Measurements from ENCODE around the gene CCL18. TPM values are rescaled to one million over a fixed set of nuclear protein-coding genes. Genes with fewer than 3 reads are reported as not detected.

CCL18 gene
- total and polyA plus RNA-seq, 2 of the 4 experiments (the other 2 are of a cell fraction) = not detected

DNA sequence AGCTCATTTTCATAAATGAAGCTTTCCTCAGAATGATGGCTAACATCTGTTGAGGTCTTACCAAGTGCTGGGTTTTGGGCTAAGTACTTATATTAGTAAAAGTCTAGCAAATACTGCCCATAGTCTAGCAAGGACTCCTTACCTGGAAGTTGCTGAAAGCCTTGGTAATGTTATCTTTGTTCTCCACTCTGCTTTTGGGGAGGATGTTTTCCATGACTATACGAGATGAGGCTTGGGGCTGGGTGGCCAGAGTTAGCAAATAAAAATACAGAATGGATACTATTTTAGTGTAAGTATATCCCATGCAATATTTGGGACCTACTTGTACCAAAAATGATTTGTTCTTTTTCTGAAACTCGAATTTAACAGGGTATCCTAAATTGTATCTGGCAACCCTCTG is 7.7 kb downstream of the CCL18 start:
- Histone ChIP-seq H4K8ac (ENCODE audit: low read depth in 2 of 2, low read length in 2 of 2) (no peak overlapping the region), H3K56ac (ENCODE audit: extremely low read depth, insufficient read depth, low read length) (no peak overlapping the region), H2AK5ac (ENCODE audit: low read depth, low read length) (no peak overlapping the region), H2BK20ac (ENCODE audit: low read depth, low read length) (no peak overlapping the region), H3K23ac (ENCODE audit: low read depth, low read length) (no peak overlapping the region), H3K9me1 (ENCODE audit: insufficient read depth, low read length) (no peaks in the 10 kb centered on the region), H3K18ac (ENCODE audit: low read depth, low read length) (no peak overlapping the region), H2BK15ac (ENCODE audit: low read depth, low read length) (no peak overlapping the region), H3K14ac (replicated peaks; ENCODE audit: low read depth, low read length) (no peak overlapping the region), H2BK5ac (ENCODE audit: low read depth, low read length, poor library complexity, severe bottlenecking) (no peak overlapping the region), H3K4ac (ENCODE audit: low read depth, low read length) (no peak overlapping the region), H3K36me3 (ENCODE audit: control insufficient read depth, insufficient read depth, low read length) (no peaks in the 10 kb centered on the region), H2AFZ (replicated peaks; ENCODE audit: low read length, poor library complexity) (no peak overlapping the region), H4K5ac (ENCODE audit: low read depth, low read length) (no peak overlapping the region), H3K9ac (ENCODE audit: low read depth, low read length) (no peak overlapping the region), H3K79me1 (ENCODE audit: low read depth in 1 of 2, low read length in 2 of 2) (no peaks in the 10 kb centered on the region), H3K4me1 (ENCODE audit: control insufficient read depth, insufficient read depth, low read length) (no peaks in the 10 kb centered on the region), H3K27ac (ENCODE audit: insufficient read depth, low read length) (no peak overlapping the region), H2AK9ac (replicated peaks; ENCODE audit: low read depth, low read length, poor library complexity) (no peak overlapping the region), H3K4me2 (ENCODE audit: low read depth, low read length) (no peak overlapping the region), H4K20me1 (ENCODE audit: insufficient read depth, low read length) (no peaks in the 10 kb centered on the region), H3K27me3 (ENCODE audit: control insufficient read depth, insufficient read depth, low read length) (peaks cover 1% of the 10 kb centered on the region; the same call in 1 of the 2 replicates), H3K4me3 (ENCODE audit: insufficient read depth, low read depth, low read length) (no peak overlapping the region), H3K9me3 (ENCODE audit: control insufficient read depth, insufficient read depth, low read length) (no peaks in the 10 kb centered on the region), H4K91ac (ENCODE audit: insufficient read depth, low read depth, low read length) (no peak overlapping the region), H2BK120ac (ENCODE audit: low read depth, low read length) (no peak overlapping the region)
- POLR2A ChIA-PET (ENCODE audit: unreplicated experiment) = no interaction called here
- in situ Hi-C loops (cut with MboI; ENCODE audit: low sequenced_read_pairs) = no loop called here
- dilution Hi-C loops (cut with HindIII; ENCODE audit: low sequenced_read_pairs, unreplicated experiment) = no loop called here
- TF ChIP-seq MAFK (IDR thresholded peaks at IDR 0.05; ENCODE audit: low read depth, low read length) (no peak), POLR2A (IDR thresholded peaks at IDR 0.05; ENCODE audit: low read depth, low read length) (no peak), CHD1 (IDR thresholded peaks at IDR 0.05; ENCODE audit: low read depth, low read length) (no peak), SMC3 (IDR thresholded peaks at IDR 0.05; ENCODE audit: low read depth, low read length) (no peak), MXI1 (IDR thresholded peaks at IDR 0.05; ENCODE audit: borderline replicate concordance, low read depth, low read length) (no peak), RCOR1 (IDR thresholded peaks at IDR 0.05; ENCODE audit: insufficient replicate concordance, low read length) (no peak)
- TF ChIP-seq, protein P1, sequence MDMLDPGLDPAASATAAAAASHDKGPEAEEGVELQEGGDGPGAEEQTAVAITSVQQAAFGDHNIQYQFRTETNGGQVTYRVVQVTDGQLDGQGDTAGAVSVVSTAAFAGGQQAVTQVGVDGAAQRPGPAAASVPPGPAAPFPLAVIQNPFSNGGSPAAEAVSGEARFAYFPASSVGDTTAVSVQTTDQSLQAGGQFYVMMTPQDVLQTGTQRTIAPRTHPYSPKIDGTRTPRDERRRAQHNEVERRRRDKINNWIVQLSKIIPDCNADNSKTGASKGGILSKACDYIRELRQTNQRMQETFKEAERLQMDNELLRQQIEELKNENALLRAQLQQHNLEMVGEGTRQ (IDR thresholded peaks at IDR 0.05; ENCODE audit: low read depth, low read length) = no peak
- ATAC-seq (ENCODE audit: low read depth) (no peak), DNase-seq (no peak)
- intact Hi-C loops (cut with micrococcal nuclease) = loop anchor here (1.0 kb wide), 1 partner anchor 102 kb away; no protein-coding TSS in a partner anchor
- CTCF ChIA-PET = interaction anchor here (1.4 to 1.5 kb wide), 2 partner anchors 40 to 101 kb away, joined by 3 to 4 read pairs; no protein-coding TSS in a partner anchor
- WGBS, 2 experiments (ENCODE audit: extremely low coverage in 2 of 2, insufficient read length in 1 of 2) = no CpG with 5 or more reads among the region's 2 CpGs
- no TSS peak for BruUV-seq (replicated peaks)
